GM18505 (cell line): Measurements from ENCODE around the gene ATXN7L3.

Experiments used
- ATAC-seq: cut with Tn5 transposase; IDR thresholded peaks from one replicate; pipeline ENCODE4 v1.9.1; 2021; ENCODE audit not compliant: unreplicated experiment
- POLR2A ChIP-seq: IDR thresholded peaks from 4 replicates; pipeline ENCODE4 v1.6.1; 2011; ENCODE audit warnings: borderline replicate concordance; ENCODE audit not compliant: insufficient read depth, insufficient read length; ENCODE audit errors: extremely low read depth

ATXN7L3 gene

GRCh38 chr17:44222112-44222869 lies 22.6 kb upstream of the ATXN7L3 start:
- TF ChIP-seq POLR2A, result peak; percentile 61
- ATAC-seq, result no peak

GRCh38 chr17:44221862-44222111 lies 22.1 kb upstream of the ATXN7L3 start:
- TF ChIP-seq POLR2A, result no peak
- ATAC-seq, result no peak

- ATAC-seq, result no peak
- peak; percentile 73 for TF ChIP-seq POLR2A
Measured at GRCh38 chr17:44221084-44221861, 21.6 kb upstream of the ATXN7L3 start.

- no peak for TF ChIP-seq POLR2A
- ATAC-seq, result peak; percentile 3
Measured at GRCh38 chr17:44220213-44221083, 20.8 kb upstream of the ATXN7L3 start.

GRCh38 chr17:44219616-44220212 lies 20.0 kb upstream of the ATXN7L3 start, which contains the start of gene UBTF:
TSS of gene UBTF (minus strand) at chr17:44219675. CDS start at chr17:44218229, 1,446 bp downstream.
- ATAC-seq, result peak; percentile 10

GRCh38 chr17:44219108-44219615 lies 19.5 kb upstream of the ATXN7L3 start:
- peak; percentile 75 for TF ChIP-seq POLR2A

More at GRCh38 chr17:44219616-44220212, 20.0 kb upstream of the ATXN7L3 start, which contains the start of gene UBTF:
- TF ChIP-seq POLR2A, result no peak

GRCh38 chr17:44218344-44219107 lies 18.8 kb upstream of the ATXN7L3 start:
- peak; percentile 27 for ATAC-seq
- TF ChIP-seq POLR2A, result peak; percentile 60

More at GRCh38 chr17:44219108-44219615, 19.5 kb upstream of the ATXN7L3 start:
- peak; percentile 39 for ATAC-seq

- no peak for ATAC-seq
- TF ChIP-seq POLR2A, result no peak
Measured at GRCh38 chr17:44217738-44218343, 18.2 kb upstream of the ATXN7L3 start.

GRCh38 chr17:44216694-44217093 lies 17.0 kb upstream of the ATXN7L3 start:
- no peak for ATAC-seq
- TF ChIP-seq POLR2A, result no peak

GRCh38 chr17:44216173-44216572 lies 16.5 kb upstream of the ATXN7L3 start:
- no peak for ATAC-seq
- TF ChIP-seq POLR2A, result no peak

- ATAC-seq, result no peak
- TF ChIP-seq POLR2A, result no peak
Measured at GRCh38 chr17:44214896-44215295, 15.2 kb upstream of the ATXN7L3 start.

GRCh38 chr17:44214230-44214494 lies 14.5 kb upstream of the ATXN7L3 start:
- TF ChIP-seq POLR2A, result no peak
- ATAC-seq, result no peak

- peak; percentile 47 for TF ChIP-seq POLR2A
- no peak for ATAC-seq
Measured at GRCh38 chr17:44213403-44214229, 13.9 kb upstream of the ATXN7L3 start.
